ENCODE measurements around the gene SFMBT2.

- TF ChIP-seq CTCF (IDR thresholded peaks at IDR 0.05): no peak
- TF ChIP-seq POLR2A (IDR thresholded peaks at IDR 0.05): no peak
- TF ChIP-seq POLR2AphosphoS5 (IDR thresholded peaks at IDR 0.05): no peak
Observed at GRCh38 chr10:7133278-7133677, 277.6 kb downstream of the SFMBT2 start.
